WERI-Rb-1 (cell line): ENCODE data around the gene KDM7A.

ENCODE experiments used
- DNase-seq: peaks from one replicate; pipeline ENCODE4 v3.0.0-alpha.2; 2020
- H3K27ac ChIP-seq: fragments of 250-450 bp; sonication (Bioruptor Pico); 2 replicates; pipeline ENCODE4 v1.5.1; 2020; ENCODE audit warnings: mild to moderate bottlenecking, moderate library complexity
- H3K27me3 ChIP-seq: fragments of 250-450 bp; sonication (Bioruptor Pico); 2 replicates; pipeline ENCODE4 v1.5.1; 2021; ENCODE audit warnings: mild to moderate bottlenecking, low read depth, moderate library complexity; ENCODE audit not compliant: insufficient read depth, severe bottlenecking
- H3K36me3 ChIP-seq: fragments of 250-450 bp; sonication (Bioruptor Pico); 2 replicates; pipeline ENCODE4 v1.5.1; 2020; ENCODE audit warnings: mild to moderate bottlenecking, moderate library complexity
- H3K4me3 ChIP-seq: 2 replicates; pipeline ENCODE4 v1.5.1; 2011; ENCODE audit warnings: low read depth, mild to moderate bottlenecking, control low read depth, low read length
- H3K9me3 ChIP-seq: fragments of 250-450 bp; sonication (Bioruptor Pico); 2 replicates; pipeline ENCODE4 v1.5.1; 2021; ENCODE audit warnings: mild to moderate bottlenecking, moderate library complexity; ENCODE audit not compliant: severe bottlenecking
- CTCF ChIP-seq: IDR thresholded peaks from 2 replicates; pipeline ENCODE4 v1.5.1; 2011; ENCODE audit warnings: low read depth, mild to moderate bottlenecking, control low read depth, inconsistent platforms, low read length

KDM7A gene

GRCh38 chr7:140176811-140177702, at the start of gene KDM7A:
Gene KDM7A (minus strand): TSS chr7:140176983. CDS start chr7:140176937, 46 bp downstream.
- H3K27me3 ChIP-seq: no peaks in the 10 kb centered on the region
- peak within 1 kb of the TSS; percentile 80 for H3K4me3 ChIP-seq
- peaks cover 3% of the 10 kb centered on the region for H3K9me3 ChIP-seq
- no peaks in the 10 kb centered on the region for H3K36me3 ChIP-seq
- peak; percentile 86 for DNase-seq
- peak within 1 kb of the TSS; percentile 44 for H3K27ac ChIP-seq
- no peak for TF ChIP-seq CTCF

GRCh38 chr7:140225562-140226249, 48.9 kb upstream of the KDM7A start:
- no peak for DNase-seq
- H3K27ac ChIP-seq: no peak overlapping the region
- no peaks in the 10 kb centered on the region for H3K36me3 ChIP-seq
- TF ChIP-seq CTCF: no peak
- no peaks in the 10 kb centered on the region for H3K9me3 ChIP-seq
- no peak overlapping the region for H3K4me3 ChIP-seq
- H3K27me3 ChIP-seq: no peaks in the 10 kb centered on the region

DNA sequence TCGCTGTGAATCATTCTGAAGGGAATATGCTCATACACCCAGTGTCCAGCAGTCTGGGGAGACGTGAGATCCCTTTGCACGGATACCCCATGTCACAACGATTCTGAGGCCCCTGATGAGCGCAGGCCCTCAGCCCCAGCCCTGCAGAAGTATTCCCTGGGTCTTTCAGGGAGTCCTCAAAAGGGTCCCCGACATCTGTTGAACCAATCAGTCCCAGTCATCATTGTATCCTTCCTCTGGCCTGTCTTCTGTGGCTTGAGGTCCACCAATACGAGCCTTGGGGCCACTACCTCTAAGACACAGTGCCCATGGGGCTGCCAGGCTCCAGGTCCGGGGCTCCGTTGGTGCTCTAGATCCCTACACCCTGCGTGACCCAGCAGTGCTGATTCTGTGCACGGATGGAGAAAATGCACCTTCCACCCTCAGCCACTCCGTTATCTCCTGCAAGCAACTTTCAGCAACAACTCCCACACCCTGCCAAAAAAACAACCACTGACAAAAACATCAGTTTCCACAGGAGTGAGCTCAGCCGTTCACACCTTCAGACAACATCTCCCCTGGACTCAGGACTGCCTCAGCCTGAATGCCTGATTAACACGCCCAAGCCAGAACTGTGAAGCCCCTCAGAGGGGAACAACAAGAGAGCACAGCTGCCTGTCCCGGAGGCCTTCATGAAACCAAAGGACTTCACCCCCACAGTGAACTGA, 46.9 kb upstream of the KDM7A start:
- Histone ChIP-seq H3K27me3 (no peaks in the 10 kb centered on the region), H3K36me3 (no peaks in the 10 kb centered on the region), H3K4me3 (no peak overlapping the region), H3K9me3 (no peaks in the 10 kb centered on the region), H3K27ac (no peak overlapping the region)
- DNase-seq: no peak
- TF ChIP-seq CTCF: no peak

- DNase-seq: no peak
- no peaks in the 10 kb centered on the region for H3K27me3 ChIP-seq
- no peaks in the 10 kb centered on the region for H3K9me3 ChIP-seq
- no peaks in the 10 kb centered on the region for H3K36me3 ChIP-seq
- H3K27ac ChIP-seq: no peak overlapping the region
- H3K4me3 ChIP-seq: no peak overlapping the region
- no peak for TF ChIP-seq CTCF
Observed at GRCh38 chr7:140222814-140223213, 46.0 kb upstream of the KDM7A start.

- DNase-seq: no peak
- no peak overlapping the region for H3K27ac ChIP-seq
- H3K27me3 ChIP-seq: no peaks in the 10 kb centered on the region
- TF ChIP-seq CTCF: no peak
- no peak overlapping the region for H3K4me3 ChIP-seq
- no peaks in the 10 kb centered on the region for H3K9me3 ChIP-seq
- H3K36me3 ChIP-seq: no peaks in the 10 kb centered on the region
Observed at GRCh38 chr7:140219672-140220524, 43.1 kb upstream of the KDM7A start.
